Activated naive CD8-positive, alpha-beta T cell treated with anti-CD3 and anti-CD28 coated beads, Interleukin-2, amount 10 ng/mL, durations not matched to agents 7 days and 5 days (primary cell): ENCODE data around the gene DNMT3A. TPM values are rescaled to one million over a fixed set of nuclear protein-coding genes. Genes with fewer than 3 reads are reported as not detected.

Experiments used
- ATAC-seq: fragments of 150-1000 bp; cut with Tn5 transposase; one replicate; pipeline ENCODE4 v1.10.0; 2021; ENCODE audit warnings: low read depth, moderate library complexity
- POLR2A ChIA-PET: fragments of 350-600 bp; sonication (Branson Sonifier 250); formaldehyde crosslinking; loops from one replicate; lab custom pipeline; 2021; ENCODE audit warnings: antibody characterized with exemption; lab: Charles Lee
- DNase-seq: peaks from one replicate; pipeline ENCODE4 v3.0.0; 2021
- H3K27ac Mint-ChIP-seq: one replicate; pipeline ENCODE4 v1.8.0; 2022; ENCODE audit warnings: mild to moderate bottlenecking, mixed read lengths
- H3K27me3 Mint-ChIP-seq: one replicate; pipeline ENCODE4 v1.8.0; 2022; ENCODE audit warnings: mild to moderate bottlenecking, moderate library complexity, mixed read lengths
- H3K36me3 Mint-ChIP-seq: one replicate; pipeline ENCODE4 v1.8.0; 2021; ENCODE audit warnings: mild to moderate bottlenecking, mixed read lengths
- H3K4me1 Mint-ChIP-seq: one replicate; pipeline ENCODE4 v1.8.0; 2021; ENCODE audit warnings: mixed read lengths
- H3K4me3 Mint-ChIP-seq: one replicate; pipeline ENCODE4 v1.8.0; 2022; ENCODE audit warnings: mild to moderate bottlenecking, moderate library complexity, mixed read lengths
- H3K9me3 Mint-ChIP-seq: one replicate; pipeline ENCODE4 v1.8.0; 2021; ENCODE audit warnings: mixed read lengths
- total RNA-seq, 2 experiments: library from RNA; stranded (reverse); gene quantifications; one replicate each; pipeline ENCODE4 v1.2.3, GENCODE V29; 2021

The DNMT3A gene
- total RNA-seq, 2 experiments from 2014 or later: 76.7 to 84.7 TPM

- no peak for DNase-seq
- no peak for ATAC-seq
- Mint-ChIP-seq H3K27ac (no peak overlapping the region), H3K9me3 (no peaks in the 10 kb centered on the region), H3K4me3 (no peak overlapping the region), H3K4me1 (peaks cover 50% of the 10 kb centered on the region), H3K27me3 (no peaks in the 10 kb centered on the region), H3K36me3 (peaks cover 32% of the 10 kb centered on the region)
- POLR2A ChIA-PET: interaction anchor here (1.3 to 3.8 kb wide), 6 partner anchors 10 to 29 kb away, joined by 3 to 24 read pairs (median 9); no protein-coding TSS in a partner anchor
These were observed 38.9 kb downstream of the DNMT3A start for GRCh38 chr2:25302758-25303375.

- H3K36me3 Mint-ChIP-seq: peaks cover 27% of the 10 kb centered on the region
- H3K9me3 Mint-ChIP-seq: no peaks in the 10 kb centered on the region
- no peaks in the 10 kb centered on the region for H3K27me3 Mint-ChIP-seq
- peak overlapping the region; percentile 82 for H3K27ac Mint-ChIP-seq
- ATAC-seq: peak; percentile 94
- H3K4me1 Mint-ChIP-seq: peaks cover 50% of the 10 kb centered on the region
- peak; percentile 72 for DNase-seq
- POLR2A ChIA-PET: interaction anchor here (0.7 to 3.8 kb wide), 7 partner anchors 11 to 61 kb away, joined by 4 to 24 read pairs (median 8); no protein-coding TSS in a partner anchor
- H3K4me3 Mint-ChIP-seq: peak overlapping the region; percentile 20
These were observed 40.0 kb downstream of the DNMT3A start for GRCh38 chr2:25301453-25302352.

- DNase-seq: no peak
- H3K9me3 Mint-ChIP-seq: no peaks in the 10 kb centered on the region
- no peaks in the 10 kb centered on the region for H3K27me3 Mint-ChIP-seq
- peaks cover 56% of the 10 kb centered on the region for H3K4me1 Mint-ChIP-seq
- no peak for ATAC-seq
- POLR2A ChIA-PET: interaction anchor here (3.3 to 3.8 kb wide), 2 partner anchors 15 to 22 kb away, joined by 21 to 24 read pairs; no protein-coding TSS in a partner anchor
- no peak overlapping the region for H3K4me3 Mint-ChIP-seq
- H3K27ac Mint-ChIP-seq: no peak overlapping the region
- H3K36me3 Mint-ChIP-seq: peaks cover 18% of the 10 kb centered on the region
These were observed 41.7 kb downstream of the DNMT3A start for GRCh38 chr2:25300001-25300400.

DNA sequence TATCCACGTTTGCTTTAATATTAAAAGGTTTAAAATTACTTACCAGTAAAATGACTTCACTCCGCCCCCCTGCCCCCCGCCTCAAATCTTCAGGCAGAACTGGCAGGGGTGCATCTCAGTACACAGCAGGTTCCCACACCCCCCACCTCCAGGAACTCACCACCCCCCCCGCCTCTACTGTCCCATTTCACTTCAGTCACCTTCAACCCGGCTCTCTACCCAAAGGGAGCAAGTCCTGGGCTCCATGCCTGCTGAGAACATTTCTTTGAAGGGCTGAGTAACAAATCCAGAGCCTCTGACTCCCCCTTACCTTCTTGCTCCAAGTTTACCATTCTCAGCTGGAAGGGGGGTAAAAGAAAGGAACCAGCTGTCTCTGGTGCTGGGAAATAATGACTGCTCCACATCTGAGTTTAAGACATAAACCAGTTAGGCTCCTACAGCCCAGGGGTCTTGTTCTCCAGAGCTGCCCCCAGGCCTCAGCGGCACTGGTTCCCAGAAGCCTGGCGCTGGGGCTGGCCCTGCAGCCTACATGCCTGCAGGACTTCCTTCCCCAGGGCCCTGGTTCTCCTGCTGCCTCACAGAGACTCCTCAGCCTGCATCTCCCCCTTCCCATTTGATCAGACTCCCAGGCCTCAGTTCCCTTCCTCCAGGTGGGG is 42.8 kb downstream of the DNMT3A start:
- POLR2A ChIA-PET: no interaction called here
- no peak for DNase-seq

DNA sequence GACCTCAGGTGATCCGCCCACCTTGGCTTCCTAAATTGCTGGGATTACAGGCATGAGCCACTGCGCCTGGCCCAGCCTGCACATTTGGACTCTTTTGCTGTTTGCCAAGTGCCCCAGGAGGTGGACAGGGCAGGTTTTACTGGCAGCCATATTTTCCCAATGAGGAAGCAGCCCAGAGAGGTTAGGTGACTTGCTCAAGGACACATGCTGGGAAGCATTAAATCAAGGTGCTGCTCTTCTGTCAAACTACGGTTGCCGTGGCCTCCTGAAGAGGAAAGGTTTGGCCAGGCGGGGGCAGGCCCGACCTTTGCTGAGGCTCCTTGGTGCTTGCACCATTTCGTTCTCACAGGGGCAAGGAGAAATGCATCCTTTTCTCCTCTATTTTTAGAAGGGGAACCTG is 44.0 kb downstream of the DNMT3A start:
- POLR2A ChIA-PET: interaction anchor here (1.1 kb wide), 1 partner anchor 65 kb away, joined by 3 read pairs; no protein-coding TSS in a partner anchor
- DNase-seq (no peak), ATAC-seq (no peak)
- no peak overlapping the region for H3K4me3 Mint-ChIP-seq
- peaks cover 59% of the 10 kb centered on the region for H3K4me1 Mint-ChIP-seq
- H3K27ac Mint-ChIP-seq: peak overlapping the region; percentile 75
- H3K36me3 Mint-ChIP-seq: peaks cover 15% of the 10 kb centered on the region
- H3K27me3 Mint-ChIP-seq: no peaks in the 10 kb centered on the region
- H3K9me3 Mint-ChIP-seq: no peaks in the 10 kb centered on the region

More for the DNA sequence above, 42.8 kb downstream of the DNMT3A start:
- no peak for ATAC-seq
- peak overlapping the region; percentile 45 for H3K27ac Mint-ChIP-seq
- no peaks in the 10 kb centered on the region for H3K27me3 Mint-ChIP-seq
- no peak overlapping the region for H3K4me3 Mint-ChIP-seq
- H3K4me1 Mint-ChIP-seq: peaks cover 56% of the 10 kb centered on the region
- H3K36me3 Mint-ChIP-seq: peaks cover 13% of the 10 kb centered on the region
- H3K9me3 Mint-ChIP-seq: no peaks in the 10 kb centered on the region

DNA sequence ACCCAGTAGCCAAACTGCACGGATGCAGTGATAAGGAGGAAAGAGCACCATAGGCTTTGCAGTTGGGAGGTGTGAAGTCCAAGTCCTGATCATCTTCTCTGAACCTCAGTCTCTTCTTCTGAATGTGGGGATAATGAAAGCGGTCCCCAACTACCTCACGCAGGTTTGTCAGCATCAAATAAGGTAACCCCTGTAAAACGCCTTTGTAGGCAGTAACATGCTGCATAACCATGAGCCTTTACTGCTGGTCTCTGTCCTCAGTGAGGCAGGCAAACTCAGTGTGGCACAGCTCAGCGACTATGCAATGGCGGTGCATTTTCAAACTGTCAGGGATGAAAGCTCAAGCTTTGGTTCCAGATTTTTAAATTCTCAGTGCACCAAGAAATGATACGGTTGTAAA is 46.1 kb downstream of the DNMT3A start:
- POLR2A ChIA-PET: interaction anchor here (0.6 to 6.9 kb wide), 10 partner anchors 10 to 67 kb away, joined by 3 to 107 read pairs (median 14); no protein-coding TSS in a partner anchor
- Mint-ChIP-seq H3K36me3 (peaks cover 13% of the 10 kb centered on the region), H3K27ac (peak overlapping the region; percentile 93), H3K4me3 (peak overlapping the region; percentile 77), H3K9me3 (no peaks in the 10 kb centered on the region), H3K27me3 (no peaks in the 10 kb centered on the region), H3K4me1 (peaks cover 44% of the 10 kb centered on the region)
- ATAC-seq (peak; percentile 13), DNase-seq (no peak)

DNA sequence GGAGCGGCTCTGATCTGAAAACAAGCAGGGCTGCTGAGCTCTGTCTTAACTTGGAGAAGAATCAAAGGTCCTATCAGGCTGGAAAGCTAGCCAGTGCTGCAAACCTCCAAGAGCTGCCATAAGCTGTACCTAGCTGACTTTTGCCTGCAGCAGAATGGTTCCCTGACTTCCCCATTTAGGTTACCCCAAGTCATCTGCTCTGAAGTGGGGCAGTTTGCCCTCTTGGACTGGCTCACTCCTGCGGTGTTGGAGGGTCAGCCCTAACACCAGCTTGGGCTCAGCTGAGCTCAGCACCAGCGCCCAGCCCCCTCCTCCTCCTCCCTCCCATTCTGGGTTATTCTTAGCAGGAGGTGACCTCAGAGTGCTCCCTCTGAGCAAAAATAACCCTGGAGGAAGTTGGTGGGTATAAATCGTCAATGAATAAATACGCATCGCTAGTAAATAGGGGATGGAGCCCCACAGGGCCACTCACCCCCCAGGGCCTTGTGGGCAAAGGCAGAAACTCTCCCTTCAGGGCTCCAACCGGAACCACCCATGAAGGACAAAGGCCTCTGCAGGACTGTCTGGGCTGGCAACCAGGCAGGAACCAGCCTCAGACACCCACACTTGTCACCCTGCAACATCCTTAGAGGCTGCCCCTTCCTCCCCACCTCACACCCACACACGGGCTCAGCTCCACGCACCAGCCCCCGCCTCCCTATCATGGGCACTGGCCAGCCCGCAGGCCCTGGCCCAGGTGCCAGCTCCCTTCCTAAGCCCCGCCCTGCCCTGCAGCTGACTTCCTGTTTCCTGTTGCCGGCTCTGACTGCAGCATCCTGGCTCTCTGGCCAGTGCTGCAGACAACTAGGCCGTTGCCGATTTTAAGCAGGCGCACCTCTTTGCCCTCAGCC is 46.9 kb downstream of the DNMT3A start:
- peaks cover 44% of the 10 kb centered on the region for H3K4me1 Mint-ChIP-seq
- no peaks in the 10 kb centered on the region for H3K9me3 Mint-ChIP-seq
- DNase-seq (peak; percentile 83), ATAC-seq (peak; percentile 89)
- POLR2A ChIA-PET: interaction anchor here (0.9 to 6.9 kb wide), 13 partner anchors 9 to 322 kb away, joined by 3 to 107 read pairs (median 7); no protein-coding TSS in a partner anchor
- H3K27me3 Mint-ChIP-seq: no peaks in the 10 kb centered on the region
- peak overlapping the region; percentile 77 for H3K4me3 Mint-ChIP-seq
- H3K27ac Mint-ChIP-seq: peak overlapping the region; percentile 93
- H3K36me3 Mint-ChIP-seq: peaks cover 14% of the 10 kb centered on the region

- Mint-ChIP-seq H3K27ac (peak overlapping the region; percentile 93), H3K27me3 (no peaks in the 10 kb centered on the region), H3K36me3 (peaks cover 14% of the 10 kb centered on the region), H3K9me3 (no peaks in the 10 kb centered on the region), H3K4me3 (peak overlapping the region; percentile 77), H3K4me1 (peaks cover 44% of the 10 kb centered on the region)
- DNase-seq (peak; percentile 59), ATAC-seq (peak; percentile 19)
- POLR2A ChIA-PET: interaction anchor here (0.9 to 6.9 kb wide), 12 partner anchors 8 to 322 kb away, joined by 3 to 107 read pairs (median 10); no protein-coding TSS in a partner anchor
These were observed 47.7 kb downstream of the DNMT3A start for GRCh38 chr2:25293958-25294562.

DNA sequence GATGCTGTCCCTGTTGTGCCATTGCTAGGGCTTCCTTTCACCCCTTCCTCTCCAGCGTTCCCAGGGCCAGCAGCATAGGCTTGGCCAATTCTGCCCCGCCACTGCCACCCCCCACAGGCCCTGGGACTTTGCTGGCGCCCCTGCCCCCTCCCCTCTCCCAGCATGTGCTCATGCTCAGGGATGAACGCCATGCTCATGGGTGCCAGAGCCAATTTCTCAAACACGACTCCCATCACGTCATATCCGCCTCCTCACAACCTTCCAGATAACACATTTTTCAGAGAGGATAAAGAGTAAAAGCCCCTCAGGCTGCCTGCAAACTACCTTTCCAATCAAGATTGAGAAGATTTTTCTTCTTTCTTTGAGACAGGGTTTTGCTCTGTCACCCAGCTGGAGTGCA is 48.6 kb downstream of the DNMT3A start:
- H3K27me3 Mint-ChIP-seq: no peaks in the 10 kb centered on the region
- DNase-seq (no peak), ATAC-seq (no peak)
- POLR2A ChIA-PET: interaction anchor here (3.2 to 6.9 kb wide), 2 partner anchors 15 to 19 kb away, joined by 35 to 107 read pairs; no protein-coding TSS in a partner anchor
- H3K4me3 Mint-ChIP-seq: no peak overlapping the region
- no peaks in the 10 kb centered on the region for H3K9me3 Mint-ChIP-seq
- H3K36me3 Mint-ChIP-seq: peaks cover 16% of the 10 kb centered on the region
- peak overlapping the region; percentile 93 for H3K27ac Mint-ChIP-seq
- H3K4me1 Mint-ChIP-seq: peaks cover 43% of the 10 kb centered on the region

- H3K9me3 Mint-ChIP-seq: no peaks in the 10 kb centered on the region
- no peaks in the 10 kb centered on the region for H3K27me3 Mint-ChIP-seq
- no peak overlapping the region for H3K4me3 Mint-ChIP-seq
- ATAC-seq (no peak), DNase-seq (no peak)
- H3K27ac Mint-ChIP-seq: peak overlapping the region; percentile 80
- H3K4me1 Mint-ChIP-seq: peaks cover 39% of the 10 kb centered on the region
- peaks cover 16% of the 10 kb centered on the region for H3K36me3 Mint-ChIP-seq
- POLR2A ChIA-PET: interaction anchor here (6.9 kb wide), 1 partner anchor 14 kb away, joined by 107 read pairs; no protein-coding TSS in a partner anchor
These were observed 49.3 kb downstream of the DNMT3A start for GRCh38 chr2:25292408-25292807.

- Mint-ChIP-seq H3K4me1 (peaks cover 41% of the 10 kb centered on the region), H3K27me3 (no peaks in the 10 kb centered on the region), H3K9me3 (no peaks in the 10 kb centered on the region), H3K36me3 (peaks cover 18% of the 10 kb centered on the region), H3K27ac (peak overlapping the region; percentile 30), H3K4me3 (no peak overlapping the region)
- ATAC-seq (no peak), DNase-seq (no peak)
- POLR2A ChIA-PET: interaction anchor here (0.9 to 6.9 kb wide), 5 partner anchors 12 to 24 kb away, joined by 3 to 107 read pairs (median 3); no protein-coding TSS in a partner anchor
These were observed 50.8 kb downstream of the DNMT3A start for GRCh38 chr2:25290811-25291495.
